ENCODE data around the gene HBA2. TPM values are rescaled to one million over a fixed set of nuclear protein-coding genes. Genes with fewer than 3 reads are reported as not detected.
"Not testable (repeated sequence)": the region's sequence is repeated elsewhere in the genome, so short reads cannot be mapped to it uniquely, and the experiment has no call there.

The HBA2 gene
- total RNA-seq, 1 donor from 2014 or later: not detected

GRCh38 chr16:175011-175949, 2.6 kb downstream of the HBA2 start:
- DNase-seq (ENCODE audit: low read depth in 2 of 2): no peak

DNA sequence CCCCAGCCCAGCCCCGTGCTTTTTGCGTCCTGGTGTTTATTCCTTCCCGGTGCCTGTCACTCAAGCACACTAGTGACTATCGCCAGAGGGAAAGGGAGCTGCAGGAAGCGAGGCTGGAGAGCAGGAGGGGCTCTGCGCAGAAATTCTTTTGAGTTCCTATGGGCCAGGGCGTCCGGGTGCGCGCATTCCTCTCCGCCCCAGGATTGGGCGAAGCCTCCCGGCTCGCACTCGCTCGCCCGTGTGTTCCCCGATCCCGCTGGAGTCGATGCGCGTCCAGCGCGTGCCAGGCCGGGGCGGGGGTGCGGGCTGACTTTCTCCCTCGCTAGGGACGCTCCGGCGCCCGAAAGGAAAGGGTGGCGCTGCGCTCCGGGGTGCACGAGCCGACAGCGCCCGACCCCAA, 3.3 kb downstream of the HBA2 start:
- DNase-seq (ENCODE audit: low read depth in 2 of 2): not testable (repeated sequence)

DNA sequence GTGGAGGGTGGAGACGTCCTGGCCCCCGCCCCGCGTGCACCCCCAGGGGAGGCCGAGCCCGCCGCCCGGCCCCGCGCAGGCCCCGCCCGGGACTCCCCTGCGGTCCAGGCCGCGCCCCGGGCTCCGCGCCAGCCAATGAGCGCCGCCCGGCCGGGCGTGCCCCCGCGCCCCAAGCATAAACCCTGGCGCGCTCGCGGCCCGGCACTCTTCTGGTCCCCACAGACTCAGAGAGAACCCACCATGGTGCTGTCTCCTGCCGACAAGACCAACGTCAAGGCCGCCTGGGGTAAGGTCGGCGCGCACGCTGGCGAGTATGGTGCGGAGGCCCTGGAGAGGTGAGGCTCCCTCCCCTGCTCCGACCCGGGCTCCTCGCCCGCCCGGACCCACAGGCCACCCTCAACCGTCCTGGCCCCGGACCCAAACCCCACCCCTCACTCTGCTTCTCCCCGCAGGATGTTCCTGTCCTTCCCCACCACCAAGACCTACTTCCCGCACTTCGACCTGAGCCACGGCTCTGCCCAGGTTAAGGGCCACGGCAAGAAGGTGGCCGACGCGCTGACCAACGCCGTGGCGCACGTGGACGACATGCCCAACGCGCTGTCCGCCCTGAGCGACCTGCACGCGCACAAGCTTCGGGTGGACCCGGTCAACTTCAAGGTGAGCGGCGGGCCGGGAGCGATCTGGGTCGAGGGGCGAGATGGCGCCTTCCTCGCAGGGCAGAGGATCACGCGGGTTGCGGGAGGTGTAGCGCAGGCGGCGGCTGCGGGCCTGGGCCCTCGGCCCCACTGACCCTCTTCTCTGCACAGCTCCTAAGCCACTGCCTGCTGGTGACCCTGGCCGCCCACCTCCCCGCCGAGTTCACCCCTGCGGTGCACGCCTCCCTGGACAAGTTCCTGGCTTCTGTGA, 4.1 kb downstream of the HBA2 start, which contains the start of gene HBA1:
TSS of gene HBA1 (plus strand) at position 204 of the 906 bp plus-strand sequence. CDS start at position 241, 37 bp downstream.
- not testable (repeated sequence) for DNase-seq (ENCODE audit: low read depth in 2 of 2)

DNA sequence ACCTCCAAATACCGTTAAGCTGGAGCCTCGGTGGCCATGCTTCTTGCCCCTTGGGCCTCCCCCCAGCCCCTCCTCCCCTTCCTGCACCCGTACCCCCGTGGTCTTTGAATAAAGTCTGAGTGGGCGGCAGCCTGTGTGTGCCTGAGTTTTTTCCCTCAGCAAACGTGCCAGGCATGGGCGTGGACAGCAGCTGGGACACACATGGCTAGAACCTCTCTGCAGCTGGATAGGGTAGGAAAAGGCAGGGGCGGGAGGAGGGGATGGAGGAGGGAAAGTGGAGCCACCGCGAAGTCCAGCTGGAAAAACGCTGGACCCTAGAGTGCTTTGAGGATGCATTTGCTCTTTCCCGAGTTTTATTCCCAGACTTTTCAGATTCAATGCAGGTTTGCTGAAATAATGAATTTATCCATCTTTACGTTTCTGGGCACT, 4.7 kb downstream of the HBA2 start:
- no peak for DNase-seq (ENCODE audit: low read depth in 2 of 2)

GRCh38 chr16:177981-178667, 5.4 kb downstream of the HBA2 start:
- no peak for DNase-seq (ENCODE audit: low read depth in 2 of 2)

GRCh38 chr16:178668-179015, 6.0 kb downstream of the HBA2 start:
- no peak for DNase-seq (ENCODE audit: low read depth in 2 of 2)

GRCh38 chr16:179211-180092, 6.8 kb downstream of the HBA2 start:
- DNase-seq (ENCODE audit: low read depth in 2 of 2): no peak

DNA sequence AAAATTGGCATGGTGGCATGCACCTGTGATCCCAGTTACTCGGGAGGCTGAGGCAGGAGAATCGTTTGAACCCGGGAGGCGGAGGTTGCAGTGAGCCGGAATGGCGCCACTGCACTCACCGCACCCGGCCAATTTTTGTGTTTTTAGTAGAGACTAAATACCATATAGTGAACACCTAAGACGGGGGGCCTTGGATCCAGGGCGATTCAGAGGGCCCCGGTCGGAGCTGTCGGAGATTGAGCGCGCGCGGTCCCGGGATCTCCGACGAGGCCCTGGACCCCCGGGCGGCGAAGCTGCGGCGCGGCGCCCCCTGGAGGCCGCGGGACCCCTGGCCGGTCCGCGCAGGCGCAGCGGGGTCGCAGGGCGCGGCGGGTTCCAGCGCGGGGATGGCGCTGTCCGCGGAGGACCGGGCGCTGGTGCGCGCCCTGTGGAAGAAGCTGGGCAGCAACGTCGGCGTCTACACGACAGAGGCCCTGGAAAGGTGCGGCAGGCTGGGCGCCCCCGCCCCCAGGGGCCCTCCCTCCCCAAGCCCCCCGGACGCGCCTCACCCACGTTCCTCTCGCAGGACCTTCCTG, 7.5 kb downstream of the HBA2 start, which contains the start of gene HBQ1:
TSS of gene HBQ1 (plus strand) at position 359 of the 575 bp plus-strand sequence. CDS start at position 387, 28 bp downstream.
- peak in 1 of 2 donors; percentile 47 for DNase-seq (ENCODE audit: low read depth in 2 of 2)

- DNase-seq (ENCODE audit: low read depth in 2 of 2): peak; percentile 68 to 82
These were observed 8.2 kb downstream of the HBA2 start for GRCh38 chr16:180681-181564.

- DNase-seq (ENCODE audit: low read depth in 2 of 2): peak in 1 of 2 donors; percentile 22
These were observed 8.9 kb downstream of the HBA2 start for GRCh38 chr16:181565-182021.

GRCh38 chr16:183005-183404, 10.3 kb downstream of the HBA2 start:
- DNase-seq (ENCODE audit: low read depth in 2 of 2): no peak

GRCh38 chr16:185213-185612, 12.5 kb downstream of the HBA2 start:
- no peak for DNase-seq (ENCODE audit: low read depth in 2 of 2)

DNA sequence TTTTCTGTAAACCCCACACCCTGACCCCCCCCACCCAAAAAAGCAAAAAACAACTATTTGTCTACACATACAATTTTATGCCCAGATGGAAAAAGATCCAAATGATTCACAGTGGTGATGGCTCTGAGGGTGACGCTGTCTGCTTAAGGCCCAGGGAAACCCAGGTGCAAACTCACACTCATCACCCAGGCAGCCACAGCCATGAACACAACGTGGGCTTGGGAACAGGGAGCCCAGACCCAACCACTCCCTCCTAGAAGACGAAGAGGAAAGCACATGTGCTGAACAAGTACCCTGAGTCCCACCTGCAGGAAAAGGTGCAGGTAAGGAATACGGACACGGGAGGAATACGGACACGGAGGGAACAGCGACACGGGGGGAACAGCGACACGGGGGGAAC, 13.0 kb downstream of the HBA2 start:
- no peak for DNase-seq (ENCODE audit: low read depth in 2 of 2)

DNA sequence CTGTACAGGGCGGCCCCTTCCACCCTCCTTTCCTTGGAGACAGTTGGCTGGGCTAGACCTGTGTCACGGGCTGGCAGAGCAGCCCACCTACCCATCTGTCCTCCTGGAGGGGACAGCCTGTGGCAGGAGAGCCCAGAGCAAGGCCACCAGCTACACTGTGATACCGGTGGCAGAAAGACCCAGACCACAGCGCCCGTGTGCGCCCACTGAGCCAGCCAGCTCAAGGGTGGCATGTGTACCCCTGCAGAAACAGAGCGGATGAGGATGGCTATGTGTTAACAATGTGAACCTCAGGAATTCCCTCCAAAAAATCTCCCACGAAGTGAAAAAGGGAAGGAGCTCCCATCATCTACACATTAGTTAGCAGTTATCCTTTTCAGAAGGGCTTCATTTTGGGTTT, 14.7 kb downstream of the HBA2 start:
- no peak for DNase-seq (ENCODE audit: low read depth in 2 of 2)

GRCh38 chr16:188674-189073, 16.0 kb downstream of the HBA2 start:
- DNase-seq (ENCODE audit: low read depth in 2 of 2): no peak

GRCh38 chr16:189604-190186, 17.0 kb downstream of the HBA2 start:
- DNase-seq (ENCODE audit: low read depth in 2 of 2): no peak

GRCh38 chr16:191831-192230, 19.2 kb downstream of the HBA2 start:
- no peak for DNase-seq (ENCODE audit: low read depth in 2 of 2)

DNA sequence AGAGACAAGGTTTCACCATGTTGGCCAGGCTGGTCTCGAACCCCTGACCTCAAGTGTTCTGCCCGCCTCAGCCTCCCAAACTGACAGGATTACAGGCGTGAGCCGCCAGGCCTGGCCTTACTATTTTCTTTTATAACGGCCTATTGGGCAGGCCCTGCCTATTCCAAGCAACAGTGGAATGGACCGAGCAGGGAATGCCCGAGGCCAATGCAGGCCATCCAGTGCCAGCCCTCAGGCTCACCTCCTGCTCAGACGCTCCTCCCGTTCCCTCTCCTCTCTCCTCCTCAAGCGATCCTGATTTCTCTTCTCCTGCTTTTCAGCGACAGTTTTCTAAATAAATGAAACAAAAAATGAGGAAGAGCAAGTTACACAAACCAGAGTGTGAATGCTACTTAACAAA, 20.0 kb downstream of the HBA2 start:
- no peak for DNase-seq (ENCODE audit: low read depth in 2 of 2)

DNA sequence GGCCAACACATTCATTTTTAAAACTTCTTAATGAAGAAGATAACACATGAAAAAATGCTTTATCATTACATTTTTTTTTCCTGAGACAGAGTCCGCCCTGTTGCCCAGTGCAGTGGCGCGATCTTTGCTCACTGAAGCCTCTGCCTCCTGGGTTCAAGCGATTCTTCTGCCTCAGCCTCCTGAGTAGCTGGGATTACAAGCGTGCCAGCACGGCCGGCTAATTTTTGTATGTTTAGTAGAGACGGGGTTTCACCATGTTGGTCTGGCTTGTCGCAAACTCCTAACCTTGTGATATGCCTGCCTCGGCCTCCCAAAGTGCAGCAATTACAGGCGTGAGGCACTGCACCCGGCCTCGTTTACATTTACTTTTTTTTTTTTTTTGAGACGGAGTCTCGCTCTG, 20.8 kb downstream of the HBA2 start:
- no peak for DNase-seq (ENCODE audit: low read depth in 2 of 2)

Data from lung microvascular endothelial cell (primary cell).